ENCODE measurements around the gene ITSN1.
"Not testable (repeated sequence)": the region's sequence is repeated elsewhere in the genome, so short reads cannot be mapped to it uniquely, and the experiment has no call there.

Gene ITSN1

GRCh38 chr21:33915368-33916199 lies 273.3 kb downstream of the ITSN1 start, which contains the start of gene ATP5PO:
Gene ATP5PO (minus strand): TSS chr21:33915804. CDS start chr21:33915763, 41 bp downstream.
- DNase-seq (ENCODE audit: low read depth) = peak; percentile 94
- TF ChIP-seq CTCF (conservative IDR thresholded peaks at IDR 0.05; ENCODE audit: low read depth, low read length) = no peak
- H3K4me3 ChIP-seq (ENCODE audit: low read length) = peak within 1 kb of the TSS; percentile 99

DNA sequence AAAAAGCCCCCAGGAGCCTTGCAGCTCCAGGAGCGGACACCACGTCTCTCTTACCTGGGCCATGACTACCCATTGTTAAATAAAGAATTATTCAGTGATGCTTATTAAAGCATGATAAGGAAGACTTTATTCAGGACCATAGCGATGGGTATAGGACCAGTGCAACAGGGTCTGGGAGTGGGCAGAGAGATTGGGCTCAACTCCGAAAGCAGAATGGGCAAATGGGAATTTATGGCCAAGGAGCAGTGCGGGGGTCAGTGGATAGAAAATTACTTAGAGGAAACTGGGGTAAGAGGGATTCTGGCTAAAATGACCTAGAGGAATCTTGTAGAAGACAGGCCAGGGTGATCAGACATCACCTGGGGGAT lies 273.9 kb downstream of the ITSN1 start:
- no peak for TF ChIP-seq CTCF (conservative IDR thresholded peaks at IDR 0.05; ENCODE audit: low read depth, low read length)
- peak overlapping the region; percentile 99 for H3K4me3 ChIP-seq (ENCODE audit: low read length)
- DNase-seq (ENCODE audit: low read depth) = no peak

- no peak overlapping the region for H3K4me3 ChIP-seq (ENCODE audit: low read length)
- DNase-seq (ENCODE audit: low read depth) = no peak
- no peak for TF ChIP-seq CTCF (conservative IDR thresholded peaks at IDR 0.05; ENCODE audit: low read depth, low read length)
Observed at GRCh38 chr21:33917421-33917820, 275.1 kb downstream of the ITSN1 start.

DNA sequence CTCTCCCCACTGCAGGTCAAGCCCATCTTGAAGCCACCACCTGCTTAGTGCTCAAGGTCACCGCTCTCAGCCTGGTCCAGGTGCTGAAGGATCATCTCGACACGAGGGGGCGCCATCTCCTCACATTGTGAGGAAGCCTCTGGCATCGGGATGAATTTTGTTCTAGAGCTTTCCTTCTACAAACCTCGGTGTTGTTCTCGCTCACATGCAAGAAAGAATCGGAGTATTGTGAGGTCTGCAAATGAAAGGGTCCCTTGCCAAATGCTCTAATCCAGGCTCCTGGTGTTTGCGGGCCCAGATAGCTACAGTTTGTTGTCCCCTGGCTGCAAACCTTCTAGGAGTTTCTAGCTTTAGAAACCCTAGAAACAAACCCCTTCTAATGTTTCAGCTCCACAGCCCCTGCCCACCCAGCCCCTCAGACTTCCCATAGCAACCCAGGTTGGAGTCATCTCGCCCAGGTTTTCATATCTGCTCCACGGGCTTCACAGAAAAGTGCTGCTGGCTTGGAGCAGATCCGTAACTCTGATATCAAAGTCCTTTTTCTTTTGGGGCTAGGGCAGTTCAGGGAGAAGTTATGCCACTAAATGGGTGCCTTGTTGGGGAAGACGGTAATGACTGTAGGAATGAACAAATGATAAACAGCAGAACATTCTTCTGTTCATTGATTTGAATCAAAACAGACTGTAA lies 281.9 kb downstream of the ITSN1 start:
- peak; percentile 85 for TF ChIP-seq CTCF (conservative IDR thresholded peaks at IDR 0.05; ENCODE audit: low read depth, low read length)
- H3K4me3 ChIP-seq (ENCODE audit: low read length) = no peak overlapping the region
- DNase-seq (ENCODE audit: low read depth) = peak; percentile 37

- TF ChIP-seq CTCF (conservative IDR thresholded peaks at IDR 0.05; ENCODE audit: low read depth, low read length) = no peak
Observed at GRCh38 chr21:33924766-33925100, 282.4 kb downstream of the ITSN1 start.

DNA sequence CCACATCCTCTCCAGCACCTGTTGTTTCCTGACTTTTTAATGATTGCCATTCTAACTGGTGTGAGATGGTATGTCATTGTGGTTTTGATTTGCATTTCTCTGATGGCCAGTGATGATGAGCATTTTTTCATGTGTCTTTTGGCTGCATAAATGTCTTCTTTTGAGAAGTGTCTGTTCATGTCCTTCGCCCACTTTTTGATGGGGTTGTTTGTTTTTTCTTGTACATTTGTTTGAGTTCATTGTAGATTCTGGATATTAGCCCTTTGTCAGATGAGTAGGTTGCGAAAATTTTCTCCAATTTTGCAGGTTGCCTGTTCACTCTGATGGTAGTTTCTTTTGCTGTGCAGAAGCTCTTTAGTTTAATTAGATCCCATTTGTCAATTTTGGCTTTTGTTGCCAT lies 283.9 kb downstream of the ITSN1 start:
- DNase-seq (ENCODE audit: low read depth); H3K4me3 ChIP-seq (ENCODE audit: low read length): not testable (repeated sequence)

More at GRCh38 chr21:33924766-33925100, 282.4 kb downstream of the ITSN1 start:
- DNase-seq (ENCODE audit: low read depth) = no peak
- no peak overlapping the region for H3K4me3 ChIP-seq (ENCODE audit: low read length)

DNA sequence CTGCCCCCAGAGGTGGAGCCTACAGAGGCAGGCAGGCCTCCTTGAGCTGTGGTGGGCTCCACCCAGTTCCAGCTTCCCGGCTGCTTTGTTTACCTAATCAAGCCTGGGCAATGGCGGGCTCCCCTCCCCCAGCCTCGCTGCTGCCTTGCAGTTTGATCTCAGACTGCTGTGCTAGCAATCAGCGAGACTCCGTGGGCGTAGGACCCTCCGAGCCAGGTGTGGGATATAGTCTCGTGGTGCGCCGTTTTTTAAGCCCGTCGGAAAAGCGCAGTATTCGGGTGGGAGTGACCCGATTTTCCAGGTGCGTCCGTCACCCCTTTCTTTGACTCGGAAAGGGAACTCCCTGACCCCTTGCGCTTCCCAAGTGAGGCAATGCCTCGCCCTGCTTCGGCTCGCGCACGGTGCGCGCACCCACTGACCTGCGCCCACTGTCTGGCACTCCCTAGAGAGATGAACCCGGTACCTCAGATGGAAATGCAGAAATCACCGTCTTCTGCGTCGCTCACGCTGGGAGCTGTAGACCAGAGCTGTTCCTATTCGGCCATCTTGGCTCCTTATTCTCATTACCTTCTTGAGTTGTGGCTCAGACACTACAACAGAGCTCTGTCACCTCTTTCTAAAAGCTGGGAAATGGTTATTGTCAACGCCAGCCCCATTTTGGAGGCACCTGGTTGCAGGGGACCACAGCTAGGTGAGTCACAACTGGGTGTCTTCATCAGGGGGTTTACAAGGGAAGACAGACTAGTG lies 288.9 kb downstream of the ITSN1 start:
- H3K4me3 ChIP-seq (ENCODE audit: low read length); DNase-seq (ENCODE audit: low read depth): not testable (repeated sequence)

Data from retinal pigment epithelial cell (primary cell).